Measurements from ENCODE around the gene DCAF16.

DCAF16 gene

GRCh38 chr4:17781300-17782287, 29.0 kb downstream of the DCAF16 start, which contains the start of gene FAM184B:
FAM184B (minus strand) TSS chr4:17781621; CDS start chr4:17781299, 322 bp downstream.
- DNase-seq = no peak

GRCh38 chr4:17780501-17781299, 29.9 kb downstream of the DCAF16 start:
- no peak for DNase-seq

- no peak for DNase-seq
These were observed 32.1 kb downstream of the DCAF16 start for GRCh38 chr4:17778431-17778830.

GRCh38 chr4:17773135-17773698, 37.3 kb downstream of the DCAF16 start:
- no peak for DNase-seq

GRCh38 chr4:17771284-17771908, 39.2 kb downstream of the DCAF16 start:
- DNase-seq = no peak

- no peak for DNase-seq
These were observed 39.7 kb downstream of the DCAF16 start for GRCh38 chr4:17770845-17771244.

- no peak for DNase-seq
These were observed 41.0 kb downstream of the DCAF16 start for GRCh38 chr4:17769406-17770174.

- DNase-seq = no peak
These were observed 43.6 kb downstream of the DCAF16 start for GRCh38 chr4:17766826-17767458.

GRCh38 chr4:17765514-17766286, 44.9 kb downstream of the DCAF16 start:
- no peak for DNase-seq

- no peak for DNase-seq
These were observed 46.6 kb downstream of the DCAF16 start for GRCh38 chr4:17763931-17764330.

GRCh38 chr4:17763416-17763815, 47.1 kb downstream of the DCAF16 start:
- no peak for DNase-seq

GRCh38 chr4:17762726-17763125, 47.8 kb downstream of the DCAF16 start:
- DNase-seq = no peak

GRCh38 chr4:17761062-17761461, 49.5 kb downstream of the DCAF16 start:
- DNase-seq = no peak

GRCh38 chr4:17760626-17761025, 49.9 kb downstream of the DCAF16 start:
- DNase-seq = no peak

- DNase-seq = no peak
These were observed 52.1 kb downstream of the DCAF16 start for GRCh38 chr4:17758485-17758884.

GRCh38 chr4:17757621-17758020, 52.9 kb downstream of the DCAF16 start:
- DNase-seq = no peak

- DNase-seq = no peak
These were observed 56.9 kb downstream of the DCAF16 start for GRCh38 chr4:17753646-17754045.
